MV-4-11 (cell line): ENCODE results near the gene GSPT1.
"Not testable (repeated sequence)": the region's sequence is repeated elsewhere in the genome, so short reads cannot be mapped to it uniquely, and the experiment has no call there.

Source experiments
- DNase-seq: peaks from one replicate; lab custom pipeline; 2025; lab: John Stamatoyannopoulos, UW

GSPT1 gene

DNA sequence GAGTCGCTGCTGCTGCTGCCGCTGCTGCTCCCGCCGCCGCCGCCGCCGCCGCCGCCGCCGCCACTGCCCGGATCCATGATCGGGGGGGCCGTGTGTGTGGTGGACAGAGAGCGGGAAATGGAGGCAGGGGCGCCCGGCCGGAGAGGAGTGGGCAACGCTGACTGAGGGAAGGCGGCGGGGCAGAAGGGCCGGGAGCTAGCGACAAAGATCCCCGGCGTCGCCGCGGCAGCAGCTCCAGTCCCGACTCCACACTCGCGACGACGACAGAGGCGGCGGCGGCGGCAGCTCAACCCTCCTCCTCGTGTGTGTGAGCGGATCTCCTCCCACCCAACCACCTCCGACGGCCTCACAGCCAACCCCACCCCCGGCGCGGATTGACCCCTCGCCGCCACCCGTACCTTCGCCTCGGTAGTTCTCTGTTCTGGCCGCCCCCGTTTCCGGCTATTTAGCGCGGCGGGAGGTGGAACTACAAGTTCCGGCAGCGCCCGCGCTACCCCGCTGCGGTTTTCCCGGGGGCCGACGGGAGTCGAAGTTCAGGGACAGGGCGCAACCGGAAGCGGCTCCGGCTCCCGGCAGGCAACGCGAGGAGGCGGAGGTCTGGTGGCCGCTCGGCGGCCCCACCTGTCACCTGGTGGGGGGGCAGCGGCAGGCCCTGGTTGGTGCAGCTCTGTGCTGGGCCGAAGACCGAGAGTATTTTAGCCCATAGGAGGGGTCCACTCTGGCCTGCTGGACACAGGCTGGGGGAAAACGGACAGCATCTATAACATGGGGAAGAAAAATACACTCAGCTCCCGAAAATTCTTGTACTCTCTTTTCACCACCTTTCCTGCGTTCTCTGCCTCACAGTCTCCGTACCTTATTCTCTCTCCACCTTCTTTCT, at the start of gene GSPT1:
GSPT1 (minus strand) TSS at position 313 of the 880 bp plus-strand sequence; CDS start at position 77, 236 bp downstream.
- peak; percentile 97 for DNase-seq

DNA sequence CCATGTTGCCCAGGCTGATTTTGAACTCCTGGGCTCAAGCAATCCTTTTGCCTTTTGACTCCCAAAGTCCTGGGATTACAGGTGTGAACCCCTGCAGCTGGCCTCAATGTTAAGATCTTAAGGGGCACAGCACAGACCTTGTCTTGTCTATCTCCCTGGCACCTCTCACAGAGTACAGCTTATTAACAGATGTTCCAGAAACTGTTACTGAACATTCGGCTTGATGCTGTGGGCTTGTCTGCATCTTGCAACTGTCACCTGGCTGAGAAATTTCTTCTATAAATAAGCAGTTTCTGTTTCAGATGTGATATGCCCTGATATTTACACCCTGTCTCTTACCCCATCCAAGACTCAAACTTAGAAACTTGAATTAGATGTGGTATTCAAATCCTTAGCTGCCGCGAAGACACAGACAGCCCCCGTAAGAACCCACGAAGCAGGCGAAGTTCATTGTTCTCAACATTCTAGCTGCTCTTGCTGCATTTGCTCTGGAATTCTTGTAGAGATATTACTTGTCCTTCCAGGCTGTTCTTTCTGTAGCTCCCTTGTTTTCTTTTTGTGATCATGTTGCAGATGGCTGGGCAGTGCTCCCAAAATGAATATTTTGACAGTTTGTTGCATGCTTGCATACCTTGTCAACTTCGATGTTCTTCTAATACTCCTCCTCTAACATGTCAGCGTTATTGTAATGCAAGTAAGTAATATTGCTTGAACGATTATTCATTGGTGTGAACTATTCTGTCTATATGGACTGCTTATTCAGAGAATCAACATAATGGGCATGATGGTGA, 49.2 kb upstream of the GSPT1 start, which contains the start of gene TNFRSF17:
TNFRSF17 (plus strand) TSS at position 450 of the 791 bp plus-strand sequence; CDS start at position 565, 115 bp downstream.
- no peak for DNase-seq

DNA sequence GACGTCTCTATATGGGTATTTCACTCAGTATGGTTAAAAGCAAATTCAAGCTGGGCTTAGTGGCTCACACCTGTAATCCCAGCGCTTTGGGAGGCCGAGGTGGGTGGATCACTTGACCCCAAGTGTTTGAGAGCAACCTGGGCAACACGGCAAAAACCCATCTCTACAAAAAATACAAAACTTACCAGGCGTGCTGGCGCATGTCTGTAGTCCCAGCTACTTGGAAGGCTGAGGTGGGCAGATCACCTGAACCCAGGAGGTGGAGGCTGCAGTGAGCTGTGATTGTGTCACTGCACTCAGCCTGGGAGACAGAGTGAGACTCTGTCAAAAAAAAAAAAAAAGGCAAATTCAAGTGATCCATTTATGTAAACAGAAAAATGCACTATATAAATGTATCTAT, 48.0 kb upstream of the GSPT1 start:
- DNase-seq, result no peak

DNA sequence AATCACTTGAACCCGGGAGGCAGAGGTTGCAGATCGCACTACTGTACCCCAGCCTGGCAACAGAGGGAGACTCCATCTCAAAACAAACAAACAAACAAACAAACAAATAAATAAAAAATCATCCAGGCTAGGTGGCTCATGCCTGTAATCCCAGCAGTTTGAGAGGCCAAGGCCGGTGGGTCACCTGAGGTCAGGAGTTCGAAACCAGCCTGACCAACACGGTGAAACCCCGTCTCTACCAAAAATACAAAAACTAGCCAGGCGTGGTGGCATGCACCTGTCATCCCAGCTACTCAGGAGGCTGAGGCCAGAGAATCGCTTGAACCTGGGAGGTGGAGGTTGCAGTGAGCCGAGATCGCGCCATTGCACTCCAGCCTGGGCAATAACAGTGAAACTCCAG, 47.2 kb upstream of the GSPT1 start:
- DNase-seq, result not testable (repeated sequence)

DNA sequence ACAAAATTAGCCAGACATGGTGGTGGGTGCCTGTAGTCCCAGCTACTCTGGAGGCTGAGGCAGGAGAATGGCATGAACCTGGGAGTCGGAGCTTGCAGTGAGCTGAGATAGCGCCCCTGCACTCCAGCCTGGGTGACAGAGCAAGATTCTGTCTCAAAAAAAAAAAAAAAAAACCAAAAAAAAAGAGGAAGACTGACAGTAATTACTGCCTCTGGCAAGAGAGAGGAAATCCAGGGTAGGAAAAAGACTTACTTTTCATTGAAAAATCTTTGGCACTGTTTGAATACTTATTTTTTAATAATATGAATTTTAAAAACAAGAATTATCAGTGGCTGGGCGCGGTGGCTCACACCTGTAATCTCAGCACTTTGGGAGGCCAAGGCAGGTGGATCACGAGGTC, 46.7 kb upstream of the GSPT1 start:
- DNase-seq, result peak; percentile 7

DNA sequence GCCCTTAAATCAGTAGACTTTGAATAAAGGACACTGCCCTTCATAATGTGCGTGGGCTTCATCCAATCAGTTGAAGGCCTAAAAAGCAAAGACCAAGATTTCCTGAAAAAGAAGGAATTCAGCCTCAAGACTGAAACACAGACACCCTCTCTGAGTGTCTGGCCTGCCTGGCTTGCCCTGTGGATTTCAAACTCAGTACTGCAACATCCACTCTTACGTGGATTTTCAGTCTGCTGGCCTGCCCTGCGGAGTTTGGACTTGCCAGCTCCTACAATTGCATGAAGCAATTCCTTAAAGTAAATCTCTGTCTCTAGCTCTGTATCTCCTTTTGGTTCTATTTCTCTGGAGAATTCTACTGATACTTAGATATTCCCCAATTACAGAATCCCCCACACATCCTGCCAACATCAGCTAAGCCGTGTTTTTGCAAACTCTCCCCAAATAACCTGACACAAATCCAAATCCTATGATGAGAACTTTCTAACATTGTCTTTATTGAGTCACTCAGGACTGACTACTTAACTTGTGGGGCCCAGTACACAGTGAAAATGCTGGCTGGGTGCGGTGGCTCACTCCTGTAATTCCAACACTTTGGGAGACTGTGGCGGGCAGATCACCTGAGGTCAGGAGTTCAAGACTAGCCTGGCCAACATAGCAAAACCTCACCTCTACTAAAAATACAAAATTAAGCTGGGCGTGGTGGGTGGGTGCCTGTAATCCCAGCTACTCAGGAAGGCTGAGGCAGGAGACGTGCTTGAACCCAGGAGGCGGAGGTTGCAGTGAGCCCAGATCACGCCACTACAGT, 42.0 kb upstream of the GSPT1 start:
- DNase-seq, result no peak

DNA sequence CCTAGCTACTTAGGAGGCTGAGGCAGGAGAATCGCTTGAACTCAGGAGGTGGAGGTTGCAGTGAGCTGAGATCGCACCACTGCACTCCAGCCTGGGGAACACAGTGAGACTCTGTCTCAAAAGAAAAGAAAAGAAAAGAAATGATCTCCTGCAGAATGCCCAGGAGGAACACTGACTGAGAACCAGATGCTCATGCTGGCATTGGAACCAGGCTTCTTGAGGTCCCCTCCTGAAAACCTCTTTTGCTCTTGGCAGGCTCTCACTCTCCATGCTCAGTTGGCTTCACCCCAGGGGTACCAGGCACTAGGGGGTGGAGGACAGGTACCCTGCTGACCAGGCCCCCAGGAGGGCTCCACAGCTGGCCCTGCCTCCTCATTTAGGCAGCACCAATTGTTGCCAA, 40.8 kb upstream of the GSPT1 start:
- no peak for DNase-seq

DNA sequence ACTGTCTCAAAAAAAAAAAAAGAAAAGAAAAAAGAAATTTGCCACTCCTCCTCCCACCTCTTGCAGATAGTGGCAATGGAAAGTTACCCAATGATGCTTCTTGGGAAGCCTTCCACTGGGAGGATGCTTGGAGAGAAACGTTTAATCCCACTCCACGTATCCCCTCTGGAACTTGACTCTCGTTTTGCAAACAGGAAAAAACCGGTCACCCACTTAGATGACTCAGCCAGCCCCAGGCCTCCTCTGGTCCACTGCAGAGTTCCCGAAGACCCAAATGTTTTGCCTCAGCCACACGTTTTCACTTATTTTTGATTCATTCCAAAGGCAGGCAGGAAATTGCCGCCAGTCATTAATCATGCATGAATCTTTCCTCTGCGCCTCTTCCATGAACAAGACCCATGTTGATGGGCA, 40.0 kb upstream of the GSPT1 start:
- no peak for DNase-seq

DNA sequence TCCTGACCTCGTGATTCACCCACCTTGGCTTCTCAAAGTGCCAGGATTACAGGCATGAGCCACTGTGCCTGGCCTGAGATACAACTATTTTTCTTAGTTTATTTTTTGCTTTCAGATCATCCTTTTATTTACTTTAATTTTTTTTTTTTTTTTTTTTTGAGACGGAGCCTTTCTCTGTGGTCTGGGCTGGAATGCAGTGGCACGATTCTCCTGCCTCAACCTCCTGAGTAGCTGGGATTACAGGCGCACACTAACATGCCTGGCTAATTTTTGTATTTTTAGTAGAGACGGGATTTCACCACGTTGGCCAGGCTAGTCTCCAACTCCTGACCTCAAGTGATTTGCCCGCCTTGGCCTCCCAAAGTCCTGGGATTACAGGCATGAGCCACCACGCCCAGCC, 37.8 kb upstream of the GSPT1 start:
- DNase-seq, result not testable (repeated sequence)

DNA sequence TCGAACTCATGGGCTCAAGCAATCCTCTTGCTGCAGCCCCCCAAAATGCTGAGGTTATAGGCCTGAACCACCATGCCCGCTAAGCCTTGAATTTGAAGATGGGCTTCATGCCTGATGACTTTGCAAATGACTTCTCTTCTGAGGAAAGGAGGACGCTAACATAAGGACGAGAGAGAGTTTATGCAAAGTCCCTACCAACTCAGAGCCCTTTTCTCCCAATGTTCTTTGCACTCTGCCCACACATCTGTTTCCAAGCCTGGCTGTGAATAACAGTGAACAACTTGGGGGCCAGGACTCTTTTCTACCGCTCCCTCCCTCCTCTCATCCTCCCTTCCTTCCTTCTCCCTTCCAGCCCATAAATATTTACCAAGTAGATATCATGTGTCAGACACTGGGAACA, 34.6 kb upstream of the GSPT1 start:
- no peak for DNase-seq

DNA sequence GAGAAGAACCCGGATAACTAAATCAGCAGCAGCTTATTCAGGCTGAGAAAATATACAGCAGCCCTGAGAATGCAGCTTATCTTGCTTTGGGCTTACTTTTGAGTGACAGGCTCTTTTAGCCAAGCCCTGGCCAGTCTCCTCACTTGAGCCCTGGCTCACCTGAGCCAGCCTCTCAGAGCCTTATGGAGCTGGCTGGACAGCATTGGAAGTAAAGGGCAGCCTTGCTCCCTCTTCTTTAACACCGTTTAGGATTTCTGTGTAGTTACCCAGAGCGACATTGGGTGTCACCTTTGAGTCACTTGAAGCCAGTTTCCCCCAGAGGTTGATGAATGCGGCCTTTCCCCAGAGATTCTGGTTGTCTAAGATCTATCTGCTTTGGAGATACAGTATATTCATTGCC, 33.8 kb upstream of the GSPT1 start:
- DNase-seq, result peak; percentile 28

DNA sequence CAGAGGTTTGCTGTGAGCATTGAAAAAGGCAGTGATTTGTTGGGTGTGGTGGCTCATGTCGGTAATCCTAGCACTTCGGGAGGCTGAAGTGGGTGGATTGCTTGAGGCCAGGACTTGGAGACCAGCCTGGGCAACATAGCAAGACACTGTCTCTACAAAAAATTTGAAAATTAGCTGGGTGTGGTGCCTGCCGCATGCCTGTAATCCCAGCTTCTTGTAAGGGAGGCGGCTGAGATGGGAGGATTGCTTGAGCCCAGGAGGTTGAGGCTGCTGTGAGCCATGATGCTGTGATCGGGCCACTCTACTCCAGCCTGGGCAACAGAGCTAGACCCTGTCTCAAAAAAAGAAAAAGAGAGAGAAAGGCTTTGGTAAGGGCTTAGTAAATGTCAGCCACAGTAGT, 33.1 kb upstream of the GSPT1 start:
- DNase-seq, result no peak

DNA sequence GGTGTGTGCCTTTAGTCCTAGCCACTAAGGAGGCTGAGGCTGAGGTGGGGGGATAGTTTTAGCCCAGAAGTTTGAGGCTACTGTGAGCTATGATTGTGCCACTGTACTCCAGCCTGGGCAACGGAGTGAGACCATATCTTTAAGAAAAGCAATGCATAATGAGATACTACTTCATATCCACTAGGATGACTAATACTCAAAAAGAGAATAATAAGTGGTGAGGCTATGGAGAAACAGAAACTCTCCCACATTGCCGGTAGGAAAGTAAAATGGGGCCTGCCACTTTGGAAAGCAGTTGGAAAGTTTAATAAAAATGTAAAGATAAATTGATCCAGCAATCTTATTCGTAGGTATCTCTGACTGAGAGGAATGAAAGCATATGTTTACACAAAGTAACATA, 30.7 kb upstream of the GSPT1 start:
- DNase-seq, result no peak

DNA sequence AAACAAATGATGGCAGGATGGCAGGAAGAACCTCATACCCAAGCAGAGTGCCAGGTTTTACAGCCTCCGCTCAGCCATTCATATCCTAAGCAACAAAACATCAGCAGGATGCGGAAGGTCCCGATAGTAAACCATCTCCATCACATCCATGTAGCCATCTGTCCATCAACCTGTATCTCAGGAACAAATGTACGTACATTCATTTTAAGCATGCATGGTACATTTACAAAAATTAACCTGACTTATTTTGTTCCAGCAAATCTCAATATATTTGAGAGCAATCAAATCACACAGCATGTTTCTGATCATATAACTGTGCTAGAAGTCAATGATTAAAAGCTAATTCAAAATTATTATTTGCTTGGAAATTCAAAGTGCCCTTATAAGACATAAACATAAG, 26.2 kb upstream of the GSPT1 start, which contains the start of gene NPIPB2:
NPIPB2 (minus strand) TSS at position 101 of the 400 bp plus-strand sequence; CDS start at position 101, 0 bp downstream.
- DNase-seq, result not testable (repeated sequence)

DNA sequence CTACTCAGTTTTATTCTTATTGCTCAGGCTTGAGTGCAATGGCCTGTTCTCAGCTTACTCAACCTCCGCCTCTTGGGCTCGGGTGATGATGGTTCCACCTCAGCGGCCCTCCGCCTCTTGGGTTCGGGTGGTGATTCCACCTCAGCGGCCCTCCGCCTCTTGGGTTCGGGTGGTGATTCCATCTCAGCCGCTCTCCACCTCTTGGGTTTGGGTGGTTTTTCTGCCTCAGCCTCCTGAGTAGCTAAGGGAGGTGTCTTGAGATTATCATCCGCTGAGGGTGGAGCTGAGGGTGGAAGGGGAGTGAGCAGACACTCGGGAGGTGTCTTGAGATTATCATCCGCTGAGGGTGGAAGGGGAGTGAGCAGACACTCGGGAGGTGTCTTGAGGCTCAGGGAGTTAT, 11.6 kb upstream of the GSPT1 start:
- not testable (repeated sequence) for DNase-seq

DNA sequence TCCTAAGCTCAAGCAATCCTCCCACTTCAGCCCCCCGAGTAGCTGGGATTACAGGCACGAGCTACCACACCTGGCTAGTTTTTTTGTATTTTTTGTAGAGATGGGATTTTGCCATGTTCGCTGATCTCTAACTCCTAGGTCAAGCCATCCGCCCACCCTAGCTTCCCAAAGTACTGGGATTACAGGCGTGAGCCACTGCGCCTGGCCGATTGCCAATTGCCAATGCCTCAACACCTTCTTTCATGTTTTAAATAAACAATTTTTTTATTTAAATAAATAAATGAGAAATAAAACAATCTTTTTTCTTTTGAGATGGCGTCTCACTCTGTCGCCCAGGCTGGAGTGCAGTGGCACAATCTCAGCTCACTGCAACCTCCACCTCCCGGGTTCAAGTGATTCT, 8.3 kb upstream of the GSPT1 start:
- not testable (repeated sequence) for DNase-seq

DNA sequence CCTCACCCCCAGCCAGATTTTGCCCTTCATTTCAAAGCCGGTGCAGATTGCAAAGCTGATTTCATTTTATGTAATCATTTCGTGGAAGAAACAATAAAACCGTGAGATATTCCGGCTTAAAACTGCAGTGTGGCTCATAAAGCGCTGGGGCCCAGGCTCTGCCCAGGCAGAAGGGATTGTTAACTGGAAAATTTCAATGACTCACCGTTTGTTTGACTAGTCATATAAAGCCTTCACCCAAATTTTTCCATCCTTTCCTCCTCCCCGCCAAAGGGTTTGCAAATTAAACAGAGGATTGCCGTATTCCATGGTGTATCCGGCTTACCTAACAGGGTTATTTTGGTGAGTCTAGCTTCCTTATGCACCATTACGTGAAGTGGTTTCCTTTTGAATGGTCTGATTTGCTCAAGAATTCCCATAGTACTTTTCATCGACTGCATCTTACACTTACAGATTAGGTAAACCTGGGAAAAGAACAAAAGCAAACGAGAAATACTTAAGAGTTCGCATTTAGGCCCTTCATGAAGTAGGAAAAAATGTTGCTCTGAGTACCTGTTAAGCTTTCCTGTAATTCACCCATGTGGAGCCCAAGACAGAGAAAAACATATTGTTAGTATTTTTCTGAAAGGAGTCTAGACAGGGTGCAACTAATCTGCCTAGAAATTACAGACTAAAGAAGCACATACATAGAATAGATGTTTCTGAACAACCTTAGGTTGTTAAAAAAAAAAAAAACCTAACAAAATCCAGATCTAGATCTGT, 949 bp upstream of the GSPT1 start:
- DNase-seq, result no peak

DNA sequence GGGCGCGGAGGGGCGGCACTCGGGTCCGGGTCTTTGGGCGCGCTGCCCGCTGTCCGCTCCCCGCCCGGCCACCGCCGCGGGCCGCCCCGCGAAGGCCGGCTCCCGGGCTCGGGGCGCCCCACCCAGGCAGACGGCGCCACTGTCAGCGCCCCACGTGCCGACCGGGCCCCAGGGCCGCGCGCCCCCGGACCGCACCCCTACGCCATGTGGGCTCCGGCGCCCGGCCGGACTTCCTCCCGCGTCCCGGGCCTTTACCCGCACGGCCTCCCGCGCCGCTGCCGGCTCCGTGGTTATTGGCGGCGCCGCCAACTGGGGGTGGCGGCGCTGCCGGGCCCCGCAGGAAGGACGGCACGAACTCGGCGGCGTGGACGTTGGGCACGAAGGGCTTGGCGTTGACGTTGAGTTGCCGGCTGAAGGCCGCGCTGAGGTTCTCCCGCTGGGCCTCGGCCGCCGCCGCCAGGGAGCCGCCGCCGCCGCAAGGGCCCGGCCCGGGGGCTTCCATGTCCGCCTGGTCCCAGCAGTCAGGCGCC, 577 bp downstream of the GSPT1 start:
- DNase-seq, result no peak

DNA sequence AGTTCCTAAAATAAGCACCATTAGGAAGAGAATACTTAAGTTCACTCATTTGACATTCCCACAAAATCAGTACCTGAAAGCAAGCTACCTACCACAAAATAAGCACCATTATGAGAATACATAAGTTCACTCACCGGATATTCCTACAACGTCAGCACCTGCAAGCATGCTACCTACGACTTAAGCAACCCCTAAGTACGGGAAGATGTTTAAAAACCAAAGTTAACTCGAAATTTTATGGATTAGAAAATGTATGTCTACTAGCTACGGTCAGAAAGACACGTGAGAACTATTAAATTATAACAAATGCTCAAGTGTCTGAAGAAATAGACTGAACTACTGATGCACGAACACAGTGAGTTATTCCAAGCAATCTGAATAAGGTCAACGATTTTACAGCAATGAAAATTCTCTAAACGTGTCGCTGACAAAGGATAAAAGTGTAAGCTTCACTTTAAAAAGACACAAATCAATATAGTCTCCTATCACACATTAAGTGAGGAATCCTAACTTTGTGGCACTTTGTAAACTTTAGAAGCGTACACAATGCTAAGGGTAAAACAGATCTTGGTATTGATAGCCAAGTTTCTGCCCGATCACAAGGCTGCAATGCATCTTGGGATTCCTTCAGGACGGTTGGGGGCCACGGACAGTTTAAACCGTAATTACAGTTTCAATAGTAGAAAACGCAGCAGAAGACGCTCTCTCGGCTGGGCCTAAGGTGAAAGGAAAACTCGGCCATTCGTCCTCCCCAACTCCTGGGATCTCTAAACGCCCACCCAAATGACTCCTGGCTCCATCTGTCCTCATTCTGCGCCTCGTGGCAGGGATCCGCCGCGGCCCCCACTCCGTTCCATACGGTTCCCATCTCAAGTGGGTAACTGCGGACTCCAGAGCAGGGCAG, 1.3 kb downstream of the GSPT1 start:
- peak; percentile 24 for DNase-seq
